Measurements from ENCODE around the gene PIGL. TPM values are rescaled to one million over a fixed set of nuclear protein-coding genes. Genes with fewer than 3 reads are reported as not detected.

The PIGL gene
- total and polyA plus RNA-seq, 2 experiments from 2014 or later, result 32.9 to 47.3 TPM

DNA sequence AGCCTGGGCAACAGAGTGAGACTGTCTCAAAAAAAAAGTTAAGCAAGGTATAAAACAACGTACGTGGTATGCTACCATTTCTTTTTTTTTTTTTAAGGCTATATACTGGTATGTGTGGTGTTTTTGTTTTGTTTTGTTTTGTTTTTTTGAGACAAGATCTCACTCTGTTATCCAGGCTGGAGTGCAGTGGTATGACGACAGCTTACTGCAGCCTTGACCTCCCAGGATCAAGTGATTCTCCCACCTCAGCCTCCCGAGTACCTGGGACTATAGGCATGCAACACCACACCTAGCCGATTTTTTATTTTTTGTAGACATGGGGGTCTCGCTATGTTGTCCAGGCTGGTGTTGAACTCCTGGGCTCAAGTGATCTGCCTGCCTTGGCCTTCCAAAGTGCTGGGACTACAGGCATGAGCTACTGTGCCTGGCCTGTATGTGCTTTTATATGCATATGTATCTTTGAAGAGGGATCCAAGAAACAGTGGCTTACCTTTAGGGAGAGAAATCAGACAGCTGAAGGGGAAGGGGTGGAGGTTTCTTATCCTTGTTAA lies 129.8 kb downstream of the PIGL start:
- H3K4me3 ChIP-seq, result no peak overlapping the region
- DNase-seq (ENCODE audit: low spot score) (no peak), ATAC-seq (no peak)
- peaks cover 14% of the 10 kb centered on the region for H3K4me1 ChIP-seq (ENCODE audit: insufficient read depth)
- no peaks in the 10 kb centered on the region for H3K9me3 Mint-ChIP-seq
- H3K4me1 Mint-ChIP-seq, result peaks cover 6% of the 10 kb centered on the region; the same call in 1 of the 3 replicates
- H3F3A ChIP-seq (replicated peaks; ENCODE audit: low read depth), result peaks cover 11% of the 10 kb centered on the region; the same call in 1 of the 2 replicates
- H3K79me2 ChIP-seq (replicated peaks; ENCODE audit: insufficient read depth), result peaks cover 30% of the 10 kb centered on the region
- H3K36me3 Mint-ChIP-seq (ENCODE audit: low read depth), result peaks cover 72% of the 10 kb centered on the region
- no peak overlapping the region for H3K4me3 Mint-ChIP-seq
- TF ChIP-seq, protein P1, sequence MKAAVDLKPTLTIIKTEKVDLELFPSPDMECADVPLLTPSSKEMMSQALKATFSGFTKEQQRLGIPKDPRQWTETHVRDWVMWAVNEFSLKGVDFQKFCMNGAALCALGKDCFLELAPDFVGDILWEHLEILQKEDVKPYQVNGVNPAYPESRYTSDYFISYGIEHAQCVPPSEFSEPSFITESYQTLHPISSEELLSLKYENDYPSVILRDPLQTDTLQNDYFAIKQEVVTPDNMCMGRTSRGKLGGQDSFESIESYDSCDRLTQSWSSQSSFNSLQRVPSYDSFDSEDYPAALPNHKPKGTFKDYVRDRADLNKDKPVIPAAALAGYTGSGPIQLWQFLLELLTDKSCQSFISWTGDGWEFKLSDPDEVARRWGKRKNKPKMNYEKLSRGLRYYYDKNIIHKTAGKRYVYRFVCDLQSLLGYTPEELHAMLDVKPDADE (IDR thresholded peaks at IDR 0.05), result no peak
- peak; percentile 15; the same call in 1 of the 2 replicates for TF ChIP-seq POLR2AphosphoS5 (IDR thresholded peaks at IDR 0.05; ENCODE audit: low read depth)
- H3K4me2 ChIP-seq, result no peak overlapping the region
- no peak overlapping the region for H3K27ac Mint-ChIP-seq
- no peaks in the 10 kb centered on the region for H3K27me3 Mint-ChIP-seq (ENCODE audit: insufficient read depth, low read depth, poor library complexity)
- peaks cover 40% of the 10 kb centered on the region for H3K36me3 ChIP-seq (ENCODE audit: insufficient read depth)
- no peak overlapping the region for H3K27ac ChIP-seq (ENCODE audit: low read depth)
- no peaks in the 10 kb centered on the region for H3K9me2 ChIP-seq (ENCODE audit: insufficient read depth)
- no peak overlapping the region for H2AFZ ChIP-seq
- H3K27me3 ChIP-seq (ENCODE audit: insufficient read depth), result peaks cover 5% of the 10 kb centered on the region; the same call in 1 of the 2 replicates
- peaks cover 19% of the 10 kb centered on the region for H4K20me1 ChIP-seq (replicated peaks; ENCODE audit: insufficient read depth)

DNA sequence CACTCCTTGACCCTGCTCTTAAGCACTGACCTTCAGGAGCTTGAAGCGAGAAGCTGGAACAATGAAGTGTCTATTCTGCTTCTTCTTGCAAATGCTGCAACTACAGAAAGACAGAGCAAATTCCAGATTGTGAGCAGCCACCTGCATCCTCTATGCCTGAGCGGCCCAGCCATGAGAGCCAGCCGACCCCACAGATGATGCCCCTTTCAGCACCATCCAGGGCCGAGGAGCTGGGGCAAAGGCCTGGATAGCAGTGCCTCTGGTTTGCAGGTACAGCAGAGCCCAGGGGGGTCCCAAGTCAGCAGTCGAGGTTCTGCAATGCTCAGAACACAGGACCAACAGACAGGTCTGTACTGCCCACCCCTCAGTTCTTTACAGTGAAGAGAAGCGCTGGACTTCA lies 131.6 kb downstream of the PIGL start:
- Mint-ChIP-seq H3K4me1 (peaks cover 7% of the 10 kb centered on the region; the same call in 2 of the 3 replicates), H3K9me3 (no peaks in the 10 kb centered on the region; the same call in 2 of the 3 replicates), H3K27me3 (ENCODE audit: insufficient read depth, low read depth, poor library complexity) (peaks cover 10% of the 10 kb centered on the region), H3K36me3 (ENCODE audit: low read depth) (peaks cover 62% of the 10 kb centered on the region), H3K4me3 (no peak overlapping the region), H3K27ac (no peak overlapping the region)
- Histone ChIP-seq H3K4me2 (no peak overlapping the region), H3K79me2 (replicated peaks; ENCODE audit: insufficient read depth) (peaks cover 38% of the 10 kb centered on the region), H4K20me1 (replicated peaks; ENCODE audit: insufficient read depth) (peaks cover 19% of the 10 kb centered on the region), H3K9me2 (ENCODE audit: insufficient read depth) (no peaks in the 10 kb centered on the region), H3K27ac (ENCODE audit: low read depth) (no peak overlapping the region), H3F3A (replicated peaks; ENCODE audit: low read depth) (peaks cover 9% of the 10 kb centered on the region; the same call in 1 of the 2 replicates), H2AFZ (no peak overlapping the region), H3K36me3 (ENCODE audit: insufficient read depth) (peaks cover 40% of the 10 kb centered on the region), H3K4me1 (ENCODE audit: insufficient read depth) (peaks cover 14% of the 10 kb centered on the region), H3K4me3 (no peak overlapping the region), H3K27me3 (ENCODE audit: insufficient read depth) (peaks cover 7% of the 10 kb centered on the region; the same call in 1 of the 2 replicates)
- ATAC-seq (no peak), DNase-seq (ENCODE audit: low spot score) (no peak)
- TF ChIP-seq, protein P2, sequence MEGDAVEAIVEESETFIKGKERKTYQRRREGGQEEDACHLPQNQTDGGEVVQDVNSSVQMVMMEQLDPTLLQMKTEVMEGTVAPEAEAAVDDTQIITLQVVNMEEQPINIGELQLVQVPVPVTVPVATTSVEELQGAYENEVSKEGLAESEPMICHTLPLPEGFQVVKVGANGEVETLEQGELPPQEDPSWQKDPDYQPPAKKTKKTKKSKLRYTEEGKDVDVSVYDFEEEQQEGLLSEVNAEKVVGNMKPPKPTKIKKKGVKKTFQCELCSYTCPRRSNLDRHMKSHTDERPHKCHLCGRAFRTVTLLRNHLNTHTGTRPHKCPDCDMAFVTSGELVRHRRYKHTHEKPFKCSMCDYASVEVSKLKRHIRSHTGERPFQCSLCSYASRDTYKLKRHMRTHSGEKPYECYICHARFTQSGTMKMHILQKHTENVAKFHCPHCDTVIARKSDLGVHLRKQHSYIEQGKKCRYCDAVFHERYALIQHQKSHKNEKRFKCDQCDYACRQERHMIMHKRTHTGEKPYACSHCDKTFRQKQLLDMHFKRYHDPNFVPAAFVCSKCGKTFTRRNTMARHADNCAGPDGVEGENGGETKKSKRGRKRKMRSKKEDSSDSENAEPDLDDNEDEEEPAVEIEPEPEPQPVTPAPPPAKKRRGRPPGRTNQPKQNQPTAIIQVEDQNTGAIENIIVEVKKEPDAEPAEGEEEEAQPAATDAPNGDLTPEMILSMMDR (conservative IDR thresholded peaks at IDR 0.05; ENCODE audit: low read depth in 2 of 2), result no peak
- no peak for TF ChIP-seq EZH2phosphoT487 (IDR thresholded peaks at IDR 0.05; ENCODE audit: unreplicated experiment)
- no peak for TF ChIP-seq ZNF114 (CRISPR knock-in tag; IDR thresholded peaks at IDR 0.05)

DNA sequence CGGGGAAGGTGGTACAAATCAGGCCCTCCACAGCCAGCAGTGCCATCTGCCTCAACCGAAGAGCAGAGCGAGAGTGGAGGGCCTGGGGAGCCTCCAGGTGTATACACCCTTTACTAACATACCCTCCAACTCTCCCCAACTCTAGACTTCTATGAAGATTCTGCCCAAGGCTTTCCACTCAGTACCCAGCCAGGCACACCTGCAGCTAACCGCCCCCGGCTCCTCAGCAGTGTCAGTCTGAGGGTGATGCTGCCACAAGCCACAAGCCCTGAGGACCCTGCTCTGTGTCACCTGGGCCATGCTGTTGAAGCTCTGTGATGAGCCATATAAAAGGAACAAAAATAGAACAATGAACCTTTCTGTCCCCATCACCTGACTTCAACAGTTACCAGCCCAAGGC lies 132.4 kb downstream of the PIGL start:
- Mint-ChIP-seq H3K36me3 (ENCODE audit: low read depth) (peaks cover 53% of the 10 kb centered on the region), H3K4me1 (peaks cover 12% of the 10 kb centered on the region), H3K27ac (no peak overlapping the region)
- TF ChIP-seq EZH2 (IDR thresholded peaks at IDR 0.05; ENCODE audit: low read depth, unreplicated experiment), result no peak
- no peak for TF ChIP-seq ZNF114 (CRISPR knock-in tag; IDR thresholded peaks at IDR 0.05)
- TF ChIP-seq ZNF331 (CRISPR knock-in tag; IDR thresholded peaks at IDR 0.05; ENCODE audit: low read depth), result no peak
- TF ChIP-seq EZH2phosphoT487 (IDR thresholded peaks at IDR 0.05; ENCODE audit: unreplicated experiment), result no peak
- TF ChIP-seq, protein P2 (conservative IDR thresholded peaks at IDR 0.05; ENCODE audit: low read depth in 2 of 2), result no peak
- no peak for TF ChIP-seq CREB1 (CRISPR knock-in tag; IDR thresholded peaks at IDR 0.05; ENCODE audit: low read depth)
- TF ChIP-seq, protein P1 (IDR thresholded peaks at IDR 0.05), result no peak
- TF ChIP-seq JUNB (IDR thresholded peaks at IDR 0.05; ENCODE audit: unreplicated experiment), result no peak

More for the DNA sequence above, 132.4 kb downstream of the PIGL start:
- Histone ChIP-seq H2AFZ (no peak overlapping the region), H3K9me2 (ENCODE audit: insufficient read depth) (no peaks in the 10 kb centered on the region), H3K4me2 (no peak overlapping the region), H3K36me3 (ENCODE audit: insufficient read depth) (peaks cover 35% of the 10 kb centered on the region), H3K27ac (ENCODE audit: low read depth) (no peak overlapping the region), H4K20me1 (replicated peaks; ENCODE audit: insufficient read depth) (peaks cover 19% of the 10 kb centered on the region), H3K4me1 (ENCODE audit: insufficient read depth) (peaks cover 22% of the 10 kb centered on the region), H3K79me2 (replicated peaks; ENCODE audit: insufficient read depth) (peaks cover 38% of the 10 kb centered on the region), H3K4me3 (no peak overlapping the region), H3F3A (replicated peaks; ENCODE audit: low read depth) (peaks cover 17% of the 10 kb centered on the region), H3K27me3 (ENCODE audit: insufficient read depth) (peaks cover 7% of the 10 kb centered on the region; the same call in 1 of the 2 replicates)
- H3K27me3 Mint-ChIP-seq (ENCODE audit: insufficient read depth, low read depth, poor library complexity), result peaks cover 19% of the 10 kb centered on the region
- DNase-seq (ENCODE audit: low spot score), result no peak
- no peaks in the 10 kb centered on the region; the same call in 2 of the 3 replicates for H3K9me3 Mint-ChIP-seq
- no peak for ATAC-seq
- no peak overlapping the region for H3K4me3 Mint-ChIP-seq
